Stimulated activated CD4-positive, alpha-beta T cell treated with anti-CD3 and anti-CD28 coated beads, TNF-alpha, amount 100 ng/mL, for 1 hour (primary cell): ENCODE results near the gene LAMP5.

Source experiments
- DNase-seq, 3 donors: peaks; one replicate each; pipeline ENCODE4 v3.0.0-alpha.2; 2020; ENCODE audit warnings: low read depth in 3 of 3, low spot score in 1 of 3

The LAMP5 gene, protein sequence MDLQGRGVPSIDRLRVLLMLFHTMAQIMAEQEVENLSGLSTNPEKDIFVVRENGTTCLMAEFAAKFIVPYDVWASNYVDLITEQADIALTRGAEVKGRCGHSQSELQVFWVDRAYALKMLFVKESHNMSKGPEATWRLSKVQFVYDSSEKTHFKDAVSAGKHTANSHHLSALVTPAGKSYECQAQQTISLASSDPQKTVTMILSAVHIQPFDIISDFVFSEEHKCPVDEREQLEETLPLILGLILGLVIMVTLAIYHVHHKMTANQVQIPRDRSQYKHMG

DNA sequence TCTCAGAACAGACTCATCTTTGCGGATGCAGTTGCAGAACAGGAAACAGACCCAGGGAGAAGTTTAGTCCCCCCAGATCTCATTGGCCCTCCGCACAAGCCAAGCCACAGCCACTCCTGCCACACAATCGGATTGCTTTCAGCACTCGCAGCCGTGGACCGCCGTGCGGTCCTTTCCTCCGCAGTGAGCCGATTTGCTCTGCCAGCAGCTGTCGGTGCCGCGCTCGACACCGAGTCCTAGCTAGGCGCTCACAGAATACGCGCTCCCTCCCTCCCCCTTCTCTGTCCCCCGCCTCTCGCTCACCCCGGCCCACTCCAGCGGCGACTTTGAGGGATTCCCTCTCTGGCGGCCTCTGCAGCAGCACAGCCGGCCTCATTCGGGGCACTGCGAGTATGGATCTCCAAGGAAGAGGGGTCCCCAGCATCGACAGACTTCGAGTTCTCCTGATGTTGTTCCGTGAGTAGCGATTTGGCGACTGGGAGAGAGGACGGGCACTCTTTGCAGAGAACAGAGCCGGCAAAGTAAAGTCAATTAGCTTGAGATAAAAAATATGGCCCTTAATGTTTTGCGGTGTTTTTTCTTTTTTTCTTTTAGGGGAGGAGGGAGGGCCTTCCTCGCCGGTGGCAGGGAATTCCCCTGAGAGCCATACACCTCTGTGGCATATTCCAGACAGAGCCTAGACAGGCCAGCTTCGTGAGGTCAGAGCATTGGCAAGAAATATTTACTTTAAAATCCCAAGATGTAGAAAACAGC is at the start of gene LAMP5:
LAMP5 (plus strand) TSS at position 130 of the 753 bp plus-strand sequence; CDS start at position 393, 263 bp downstream.
- DNase-seq = no peak

DNA sequence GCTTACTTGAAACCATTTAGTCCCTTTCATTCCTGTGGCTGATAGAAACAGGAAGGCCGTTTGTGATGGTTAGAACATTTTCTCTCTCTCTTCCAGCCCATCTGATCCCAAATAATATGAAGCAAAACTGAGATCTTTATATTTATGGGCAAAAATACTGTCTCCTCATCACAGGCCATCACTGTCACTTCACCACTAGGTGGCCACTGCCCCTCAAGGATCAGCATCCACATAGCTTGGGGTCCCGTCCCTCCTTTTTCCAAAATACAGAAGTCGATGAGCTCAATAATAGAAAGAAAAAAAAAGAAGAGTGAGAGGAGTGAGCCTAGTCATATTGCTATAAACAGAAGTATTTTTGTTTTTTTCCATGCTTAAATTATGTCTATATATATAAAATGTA is 46.4 kb upstream of the LAMP5 start:
- no peak for DNase-seq

DNA sequence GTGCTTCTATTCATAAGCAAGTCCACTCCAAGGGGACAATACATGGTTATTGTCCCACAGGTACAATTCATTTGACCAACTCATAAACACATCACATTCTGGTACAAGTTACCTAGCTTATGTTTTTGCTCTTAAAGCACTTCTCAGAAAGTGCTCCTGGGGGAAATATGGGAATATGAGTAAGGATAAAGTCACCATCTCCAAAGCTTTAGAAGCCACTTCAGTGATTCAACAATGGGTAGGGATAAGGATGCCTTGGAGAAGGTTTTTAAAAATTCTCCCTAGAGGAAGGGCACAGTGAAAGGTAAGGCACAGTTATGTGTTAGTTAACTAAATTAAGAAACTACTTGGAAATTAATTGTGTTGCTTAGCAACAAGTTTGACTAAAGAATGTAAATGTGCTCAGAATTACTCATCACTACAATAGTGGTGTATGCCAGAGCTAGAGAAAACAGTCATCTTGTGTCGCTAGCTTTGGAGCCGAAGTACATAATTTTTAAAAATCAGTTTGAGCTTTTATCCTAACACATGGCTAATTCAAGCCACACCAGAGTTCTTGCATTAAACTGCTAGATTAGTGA is 39.5 kb upstream of the LAMP5 start:
- DNase-seq = no peak

DNA sequence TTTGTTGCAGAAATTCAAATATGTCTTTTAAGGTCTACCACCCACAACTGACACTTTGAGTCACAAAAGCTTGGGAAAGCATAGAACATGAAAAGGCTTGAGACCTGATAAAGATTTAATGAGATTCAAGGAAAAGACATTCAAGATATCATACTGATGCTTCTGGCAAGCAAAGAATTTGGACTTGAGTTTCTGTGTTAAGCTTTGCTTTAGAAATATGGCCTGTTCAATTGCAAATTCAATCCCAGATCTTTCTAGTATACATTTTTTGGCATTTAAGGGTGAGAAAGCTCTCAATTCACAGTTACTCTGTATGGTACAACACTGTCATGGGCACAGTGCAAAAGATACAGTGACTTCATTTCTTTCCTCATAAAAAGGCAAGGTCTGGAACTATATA is 38.9 kb upstream of the LAMP5 start:
- no peak for DNase-seq

DNA sequence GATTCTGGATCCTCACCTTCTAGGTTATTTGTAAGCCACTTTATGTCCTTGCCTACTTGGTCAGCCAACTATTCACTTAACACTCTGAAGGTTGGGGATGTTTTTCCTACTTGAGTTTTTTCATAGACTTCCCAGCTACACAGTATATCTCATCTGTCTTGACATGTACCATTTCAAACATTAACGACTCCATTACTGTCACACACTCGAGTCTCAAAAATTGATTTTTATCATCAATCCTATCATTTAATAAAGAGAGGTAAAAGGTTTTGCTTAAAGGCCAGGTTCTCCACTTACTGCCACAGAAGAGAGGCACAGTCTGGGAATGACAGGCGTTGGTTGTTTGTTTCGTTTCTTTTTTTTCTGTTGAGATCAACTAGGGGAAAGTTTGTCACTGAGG is 38.2 kb upstream of the LAMP5 start:
- no peak for DNase-seq

DNA sequence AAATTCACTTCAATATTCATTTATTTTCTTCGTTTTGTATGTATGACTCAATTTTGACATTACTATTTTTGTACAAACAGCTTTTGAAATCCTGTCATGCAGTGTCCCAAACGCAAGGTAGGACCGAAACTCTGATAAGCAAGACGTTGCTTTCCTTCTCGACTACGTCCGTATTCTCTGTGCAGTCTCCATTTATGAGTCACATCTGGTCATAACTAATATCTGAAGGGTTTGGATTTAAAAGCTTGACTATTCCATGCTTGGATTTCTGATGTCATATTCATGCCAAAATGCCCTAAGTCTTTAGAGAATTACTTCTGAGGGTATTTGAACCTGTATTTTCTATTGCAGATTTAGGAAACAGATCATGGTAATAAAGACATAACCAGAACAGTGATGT is 37.8 kb upstream of the LAMP5 start:
- no peak for DNase-seq

DNA sequence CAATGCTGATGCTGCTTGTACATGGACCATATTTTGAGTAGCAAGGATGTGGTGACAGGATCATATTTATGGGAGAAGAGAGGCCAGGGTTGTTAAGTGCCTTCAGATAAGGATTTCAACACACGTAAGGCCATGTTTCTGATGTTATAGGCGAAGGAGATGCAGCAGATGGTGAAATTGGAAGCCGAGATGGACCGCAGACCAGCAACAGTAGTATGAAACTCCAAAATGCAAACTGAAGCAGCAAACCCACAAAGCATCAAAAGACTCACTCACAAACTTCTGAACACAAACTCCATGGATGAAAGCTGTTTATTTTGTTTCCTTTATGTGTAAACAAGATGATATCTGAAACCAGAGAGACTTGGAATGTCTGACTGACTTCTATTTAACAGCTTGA is 35.6 kb upstream of the LAMP5 start:
- no peak for DNase-seq

DNA sequence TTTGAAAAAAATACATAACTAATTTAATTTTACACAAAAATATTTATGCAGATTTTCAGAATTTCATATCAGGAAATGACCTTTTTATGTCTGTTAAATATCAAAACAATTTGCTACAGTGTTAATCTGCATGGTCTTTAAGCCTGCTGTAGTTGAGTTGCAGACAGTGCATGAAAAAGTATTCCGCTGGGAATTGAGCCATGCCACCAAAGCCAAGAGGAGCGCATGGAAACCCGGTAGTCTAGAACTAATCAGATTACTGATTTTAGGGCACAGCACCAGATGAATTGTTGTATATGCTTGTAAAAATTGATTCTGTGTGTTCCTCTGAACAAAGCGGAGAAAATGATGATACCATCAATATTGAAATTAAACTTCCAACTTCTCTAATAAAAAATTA is 34.3 kb upstream of the LAMP5 start:
- no peak for DNase-seq

DNA sequence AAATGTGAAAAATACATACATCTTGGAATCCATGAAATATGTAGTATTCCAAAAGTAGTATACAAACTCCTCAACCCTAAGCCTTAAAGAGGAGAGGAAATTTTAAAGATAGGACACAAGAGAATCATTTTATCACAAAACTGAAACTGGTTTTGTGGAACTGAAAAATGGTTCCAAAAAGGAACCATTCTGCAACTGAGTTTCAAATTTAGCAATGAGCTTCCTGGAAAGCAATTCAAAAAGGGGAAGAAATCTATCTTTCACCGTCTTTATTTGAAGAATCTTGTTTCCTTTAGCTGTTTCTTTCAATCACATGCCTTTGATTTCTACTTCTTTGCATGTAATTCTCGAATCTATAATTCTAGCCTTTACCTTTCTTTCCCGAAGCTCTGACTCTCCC is 32.2 kb upstream of the LAMP5 start:
- no peak for DNase-seq

DNA sequence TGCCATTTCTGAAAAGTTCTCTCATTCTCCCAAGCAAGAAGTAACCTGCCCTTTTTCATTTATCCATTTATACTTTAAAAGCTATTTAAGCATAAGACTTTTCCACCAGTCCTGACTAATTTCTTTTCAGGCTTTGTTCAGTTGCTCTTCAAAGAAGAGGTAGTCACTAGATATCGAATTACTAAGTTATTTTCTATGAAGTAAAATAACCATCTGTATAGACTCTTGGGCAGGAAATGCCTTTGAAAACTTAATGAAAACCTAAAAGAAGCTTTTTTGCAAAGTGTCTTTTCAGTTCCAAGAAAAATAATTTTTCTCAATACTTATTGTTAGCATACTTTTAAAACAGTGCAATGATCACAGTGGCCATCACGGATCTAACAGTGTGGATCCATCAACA is 31.3 kb upstream of the LAMP5 start:
- DNase-seq = no peak

DNA sequence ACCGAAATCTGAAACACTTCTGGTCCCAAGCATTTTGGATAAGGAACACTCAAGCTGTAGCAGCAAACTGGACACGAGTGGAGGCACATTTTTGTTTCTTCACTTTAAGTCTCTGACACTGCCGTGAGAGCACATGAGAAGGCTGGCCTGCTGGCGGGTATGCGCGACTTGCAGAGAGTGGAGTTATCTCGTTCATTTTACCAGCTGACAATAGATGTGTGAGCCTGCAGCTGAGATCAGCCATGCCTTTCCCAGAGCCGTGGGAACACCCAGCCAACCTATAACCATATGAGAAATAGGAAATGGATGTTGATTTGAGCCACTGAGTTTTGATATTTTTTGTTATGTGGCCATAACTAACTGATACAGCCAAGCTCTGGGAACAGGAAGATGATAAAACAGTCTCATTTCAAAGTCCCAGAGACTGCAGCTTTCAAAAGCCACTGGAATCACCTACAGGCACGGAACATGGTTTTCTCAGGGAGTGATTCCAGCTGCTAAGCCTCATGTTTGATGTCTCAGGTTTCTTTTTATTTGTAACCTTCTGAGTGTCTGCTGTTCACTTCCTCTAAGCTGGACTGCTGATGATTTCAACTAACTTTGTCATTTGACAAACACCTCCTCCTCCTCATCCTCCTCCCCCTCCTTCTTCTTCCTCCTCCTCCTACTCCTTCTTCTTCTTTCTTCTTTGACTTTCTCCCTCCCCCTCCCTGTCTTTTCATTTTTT is 28.6 kb upstream of the LAMP5 start:
- DNase-seq = no peak

DNA sequence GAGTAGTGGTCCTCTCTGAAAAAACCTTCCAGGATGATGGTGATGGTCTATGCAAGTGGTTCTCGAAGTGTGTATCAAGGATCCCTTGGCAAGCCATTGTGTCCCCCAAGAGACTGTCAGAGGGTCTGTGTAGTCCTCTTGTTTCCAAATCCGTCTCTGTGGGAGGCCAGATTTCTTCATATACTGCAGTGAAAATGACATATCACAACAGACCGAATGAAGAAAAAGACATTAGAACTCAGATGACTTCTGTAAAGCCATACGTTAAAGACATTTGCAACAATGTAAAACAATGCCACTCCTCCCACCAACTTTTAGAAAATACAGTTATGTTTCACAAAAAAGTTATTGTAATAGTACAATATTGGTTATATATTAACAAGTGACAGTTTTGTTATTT is 27.2 kb upstream of the LAMP5 start:
- no peak for DNase-seq

DNA sequence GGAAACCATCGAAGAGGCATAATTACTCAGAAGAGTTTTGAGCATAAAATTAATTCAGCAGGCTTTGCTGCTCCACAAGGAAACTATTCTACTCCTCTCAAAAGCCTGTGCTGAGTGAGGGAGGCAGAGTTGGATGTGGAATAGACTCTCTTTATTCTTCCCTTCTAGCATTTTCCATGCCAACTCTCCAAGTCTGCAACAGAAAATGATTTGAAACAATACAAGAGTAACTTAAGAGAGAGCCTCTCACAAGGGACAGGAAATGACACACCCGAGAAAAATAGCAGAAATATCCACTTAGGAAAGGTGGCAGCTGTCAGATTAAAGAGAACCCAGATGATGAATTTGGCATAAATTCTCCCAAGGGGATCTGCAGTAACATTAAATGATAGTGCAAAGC is 26.3 kb upstream of the LAMP5 start:
- no peak for DNase-seq

DNA sequence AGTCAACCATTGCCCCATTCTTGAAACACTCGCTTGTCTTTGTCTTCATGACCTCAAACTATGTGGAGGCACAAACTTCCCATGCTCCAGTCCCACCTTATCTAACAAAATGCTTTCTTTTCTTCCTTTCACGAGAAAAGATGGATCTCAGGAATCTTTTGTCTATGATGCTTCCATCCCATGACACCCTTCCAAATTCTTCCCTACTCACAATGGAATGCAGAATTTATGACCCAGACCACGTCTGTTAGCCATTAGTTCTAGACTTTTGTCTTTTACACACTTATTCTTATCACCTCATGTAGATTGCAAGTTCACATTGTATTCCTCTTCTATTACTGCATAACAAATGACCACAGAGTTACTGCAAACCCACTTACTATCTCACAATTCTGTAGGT is 24.2 kb upstream of the LAMP5 start:
- no peak for DNase-seq

DNA sequence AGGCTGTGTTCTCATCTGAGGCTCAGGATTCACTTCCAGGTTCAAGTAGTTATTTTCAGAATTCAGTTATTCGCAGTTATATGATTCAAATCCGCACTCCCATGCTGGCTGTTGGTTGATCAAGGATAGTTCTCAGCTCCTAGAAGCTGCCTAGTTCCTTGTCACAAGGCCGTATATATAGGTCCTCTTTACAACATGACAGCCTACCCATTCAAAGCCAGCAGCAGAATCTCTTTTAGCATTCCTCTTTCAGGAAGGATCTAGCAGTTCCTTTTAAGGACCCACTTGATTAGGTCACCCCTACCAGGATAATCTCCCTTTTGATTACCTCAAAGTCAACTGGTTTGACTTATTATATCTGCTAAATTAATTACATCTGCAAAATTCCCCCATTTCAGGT is 23.8 kb upstream of the LAMP5 start:
- DNase-seq = no peak

DNA sequence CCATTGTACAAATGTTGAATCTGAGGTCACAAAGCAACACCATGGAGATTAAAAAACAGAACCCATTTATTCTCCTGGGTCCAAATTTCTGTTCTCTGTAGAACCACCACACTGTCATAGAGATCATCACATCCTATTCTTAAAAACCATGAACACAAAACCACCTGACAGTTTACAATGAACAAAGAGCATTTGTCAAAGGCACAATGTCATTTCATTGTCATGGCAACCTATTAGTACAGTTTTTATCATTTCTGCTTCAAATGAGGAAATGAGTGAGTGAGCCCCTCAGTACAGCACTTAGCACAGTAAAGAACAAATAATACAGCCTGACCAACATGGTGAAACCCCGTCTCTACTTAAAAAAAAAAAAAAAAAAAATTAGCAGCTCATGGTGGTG is 23.1 kb upstream of the LAMP5 start:
- no peak for DNase-seq

DNA sequence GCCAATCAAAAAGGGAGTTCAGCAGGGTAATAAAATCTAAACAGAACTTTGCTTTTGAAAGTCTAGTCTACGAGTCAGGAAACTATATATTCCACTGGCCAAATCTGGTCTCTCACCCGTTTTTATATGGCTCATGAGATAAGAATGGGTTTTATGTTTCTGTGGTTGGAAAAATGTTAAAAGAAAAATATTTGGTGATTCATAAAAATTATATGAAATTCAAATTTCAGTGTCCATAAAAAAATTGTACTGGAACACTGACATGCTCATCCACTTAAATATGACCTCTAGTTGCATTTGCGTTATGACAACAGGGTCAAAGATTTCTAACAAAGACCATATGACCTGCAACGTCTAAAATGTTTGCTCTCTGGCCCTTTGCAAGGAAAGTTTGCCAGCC is 22.3 kb upstream of the LAMP5 start:
- no peak for DNase-seq

DNA sequence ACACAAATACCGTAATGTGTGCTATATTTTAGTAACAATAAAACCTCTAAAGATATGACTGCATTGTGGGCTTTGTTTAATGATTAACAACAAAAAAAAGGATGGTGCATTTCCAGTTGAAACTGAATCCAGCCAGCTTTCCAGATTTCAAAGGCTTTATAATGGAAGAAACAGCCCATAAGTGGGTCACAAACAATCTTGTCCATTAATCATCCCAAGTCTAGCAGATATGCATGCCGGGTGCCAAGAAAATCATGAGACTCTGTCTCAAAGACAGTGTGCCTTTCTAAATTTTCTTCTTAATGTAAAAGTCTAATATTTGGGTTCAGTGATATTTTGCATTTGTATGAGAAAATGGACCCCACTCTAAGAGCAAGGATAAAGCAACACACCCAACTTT is 20.6 kb upstream of the LAMP5 start:
- DNase-seq = no peak

DNA sequence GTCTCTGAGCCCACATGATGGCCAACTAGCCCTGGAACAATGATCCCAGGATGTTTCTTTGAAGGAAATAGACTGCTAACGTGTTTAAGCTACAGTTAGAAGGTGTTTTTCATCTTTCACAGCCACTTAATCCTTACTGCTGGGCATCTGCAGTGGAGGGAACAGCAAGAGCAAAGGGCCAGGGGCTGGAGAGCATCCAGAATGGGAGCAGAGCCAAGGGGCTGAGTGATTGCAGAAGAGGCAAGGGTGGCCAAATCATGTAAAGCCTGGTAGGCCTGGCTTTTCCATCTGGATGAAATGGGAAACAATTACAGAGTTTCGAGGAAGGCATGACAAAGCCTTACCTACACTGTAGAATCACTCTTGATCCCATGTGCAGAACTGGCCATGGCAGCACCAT is 18.7 kb upstream of the LAMP5 start:
- no peak for DNase-seq

DNA sequence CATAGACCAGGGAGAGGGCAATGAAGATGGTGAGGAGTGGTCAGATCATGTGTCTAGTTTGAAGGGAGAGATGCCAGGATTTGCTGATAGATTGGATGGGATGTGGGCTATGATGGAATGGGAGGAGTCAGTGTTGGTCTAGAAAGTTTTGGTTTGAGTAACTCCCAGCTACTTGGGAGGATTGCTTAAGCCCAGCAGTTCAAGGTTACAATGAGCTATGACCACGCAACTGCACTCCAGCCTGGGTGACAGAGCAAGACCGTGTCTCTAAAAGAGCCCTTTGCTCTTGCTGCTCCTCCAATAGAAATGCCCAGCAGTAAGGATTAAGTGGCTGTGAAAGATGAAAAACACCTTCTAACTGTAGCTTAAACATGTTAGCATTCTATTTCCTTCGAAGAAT is 18.2 kb upstream of the LAMP5 start:
- no peak for DNase-seq

DNA sequence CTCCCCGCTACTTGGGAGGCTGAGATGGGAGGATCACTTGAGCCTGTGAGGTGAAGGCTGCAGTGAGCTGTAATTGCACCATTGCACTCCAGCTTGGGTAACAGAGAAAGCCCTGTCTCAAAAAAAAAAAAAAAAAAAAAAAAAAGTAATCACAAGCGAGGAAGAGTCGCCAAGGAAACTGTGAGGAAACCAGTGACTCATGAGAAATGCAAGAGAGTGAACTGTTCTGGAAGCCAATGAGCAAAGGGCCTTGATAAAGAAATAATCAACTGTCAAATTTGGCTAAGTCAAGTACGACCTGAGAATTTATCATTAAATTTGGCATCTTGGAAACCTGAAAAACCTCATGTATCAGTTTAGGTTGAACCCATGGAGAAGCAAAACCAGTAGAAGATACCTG is 16.1 kb upstream of the LAMP5 start:
- no peak for DNase-seq
